ACHN (cell line): ENCODE data around the gene BTBD1.

Experiments used
- DNase-seq: peaks from one replicate; pipeline ENCODE4 v3.0.0-alpha.2; 2015
- in situ Hi-C: cut with HindIII; loops from 2 replicates; pipeline ENCODE4 v1.10.0; 2017; ENCODE audit warnings: low sequenced_read_pairs, low pct_ligation_motif_present, low pct_unique_long_range_greater_than_20kb

BTBD1 gene

GRCh38 chr15:82970696-82971095 lies 96.4 kb downstream of the BTBD1 start:
- no peak for DNase-seq
- in situ Hi-C loops, result no loop called here

- in situ Hi-C loops, result no loop called here
These were observed 96.9 kb downstream of the BTBD1 start for GRCh38 chr15:82970078-82970686.

GRCh38 chr15:82969353-82969752 lies 97.7 kb downstream of the BTBD1 start:
- in situ Hi-C loops, result no loop called here
- DNase-seq, result no peak

More at GRCh38 chr15:82970078-82970686, 96.9 kb downstream of the BTBD1 start:
- no peak for DNase-seq

DNA sequence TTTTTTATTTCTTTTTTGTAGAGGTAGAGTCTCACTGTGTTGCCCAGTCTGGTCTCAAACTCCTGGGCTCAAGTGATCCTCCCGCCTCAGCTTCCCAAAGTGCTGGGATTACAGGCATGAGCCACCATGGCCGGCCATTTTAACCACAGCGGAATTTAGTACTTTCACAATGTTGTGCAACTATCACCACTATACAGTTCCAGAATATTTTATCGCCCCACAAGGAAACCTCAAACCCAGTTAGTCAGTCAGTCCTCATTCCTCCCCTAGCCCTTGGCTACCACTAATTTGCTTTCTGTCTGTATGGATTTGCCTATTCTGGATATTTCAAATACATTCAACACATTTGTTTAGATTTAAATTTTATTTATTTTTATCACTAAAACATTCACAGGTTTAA lies 99.0 kb downstream of the BTBD1 start:
- in situ Hi-C loops, result no loop called here
- no peak for DNase-seq

- in situ Hi-C loops, result no loop called here
- no peak for DNase-seq
These were observed 100.4 kb downstream of the BTBD1 start for GRCh38 chr15:82966671-82967071.
